Measurements from ENCODE around the gene DEPDC5.

DNA sequence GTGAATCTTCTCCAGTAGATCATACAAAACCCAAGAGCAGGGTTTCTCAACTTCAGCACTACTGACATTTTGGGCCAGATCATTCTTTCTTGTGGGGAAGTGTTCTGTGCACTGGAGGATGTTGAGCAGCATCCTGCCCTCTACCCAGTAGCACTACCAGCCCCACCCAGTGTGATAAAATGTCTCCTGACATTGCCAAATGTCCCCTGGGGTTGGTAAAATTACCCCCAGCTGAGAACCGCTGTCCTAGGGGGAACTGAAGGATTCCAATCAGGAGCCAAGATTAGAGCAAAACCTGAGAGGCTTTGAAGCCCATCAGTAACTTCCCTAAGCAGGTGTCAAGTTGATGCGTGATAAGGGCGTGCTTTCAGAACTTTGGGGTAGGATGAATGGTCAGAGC is 129.2 kb downstream of the DEPDC5 start:
- no peak for TF ChIP-seq EZH2phosphoT487 (IDR thresholded peaks at IDR 0.05; ENCODE audit: borderline replicate concordance, low read depth, low read length)
- TF ChIP-seq, protein P1, sequence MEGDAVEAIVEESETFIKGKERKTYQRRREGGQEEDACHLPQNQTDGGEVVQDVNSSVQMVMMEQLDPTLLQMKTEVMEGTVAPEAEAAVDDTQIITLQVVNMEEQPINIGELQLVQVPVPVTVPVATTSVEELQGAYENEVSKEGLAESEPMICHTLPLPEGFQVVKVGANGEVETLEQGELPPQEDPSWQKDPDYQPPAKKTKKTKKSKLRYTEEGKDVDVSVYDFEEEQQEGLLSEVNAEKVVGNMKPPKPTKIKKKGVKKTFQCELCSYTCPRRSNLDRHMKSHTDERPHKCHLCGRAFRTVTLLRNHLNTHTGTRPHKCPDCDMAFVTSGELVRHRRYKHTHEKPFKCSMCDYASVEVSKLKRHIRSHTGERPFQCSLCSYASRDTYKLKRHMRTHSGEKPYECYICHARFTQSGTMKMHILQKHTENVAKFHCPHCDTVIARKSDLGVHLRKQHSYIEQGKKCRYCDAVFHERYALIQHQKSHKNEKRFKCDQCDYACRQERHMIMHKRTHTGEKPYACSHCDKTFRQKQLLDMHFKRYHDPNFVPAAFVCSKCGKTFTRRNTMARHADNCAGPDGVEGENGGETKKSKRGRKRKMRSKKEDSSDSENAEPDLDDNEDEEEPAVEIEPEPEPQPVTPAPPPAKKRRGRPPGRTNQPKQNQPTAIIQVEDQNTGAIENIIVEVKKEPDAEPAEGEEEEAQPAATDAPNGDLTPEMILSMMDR (conservative IDR thresholded peaks at IDR 0.05; ENCODE audit: low read length): no peak
